Testis (tissue), 3 donors: ENCODE results near the gene LIMK2. TPM values are rescaled to one million over a fixed set of nuclear protein-coding genes. Genes with fewer than 3 reads are reported as not detected.

Source experiments
- DNase-seq: peaks from one replicate; pipeline ENCODE4 v3.0.0-alpha.2; 2019
- H3K27ac ChIP-seq, 2 donors: fragments of 200-600 bp; sonication (generic); one replicate each; pipeline ENCODE4 v1.5.1; 2019
- H3K27me3 ChIP-seq: fragments of 200-600 bp; sonication (generic); one replicate; pipeline ENCODE4 v1.5.1; 2019
- H3K36me3 ChIP-seq: fragments of 200-600 bp; sonication (generic); one replicate; pipeline ENCODE4 v1.5.1; 2017; ENCODE audit warnings: low read depth; ENCODE audit errors: missing control alignments
- H3K4me1 ChIP-seq: fragments of 200-600 bp; sonication (generic); one replicate; pipeline ENCODE4 v1.5.1; 2019
- H3K4me3 ChIP-seq, 2 donors: fragments of 200-600 bp; sonication (generic); one replicate each; pipeline ENCODE4 v1.5.1; 2017 to 2019
- H3K9me3 ChIP-seq: fragments of 200-600 bp; sonication (generic); one replicate; pipeline ENCODE4 v1.5.1; 2017
- POLR2A ChIP-seq: fragments of 450-650 bp; IDR thresholded peaks from one replicate; pipeline ENCODE4 v1.6.1; 2017; ENCODE audit warnings: antibody characterized with exemption, mild to moderate bottlenecking, moderate library complexity
- WGBS, 2 donors: methylation state at CpG; one replicate each; pipeline ENCODE4 v1.1.5; 2018; 5-methylcytosine and 5-hydroxymethylcytosine counted together
- intact Hi-C: fragments of 100-400 bp; cut with DNase I; formaldehyde crosslinking; loops from one replicate; pipeline ENCODE4 v1.15.1; 2023; ENCODE audit warnings: low total_unique reads
- polyA plus RNA-seq: library from polyadenylated mRNA; stranded (reverse); fragments of 350-450 nt; fragmentation: Illumina TruSeq; extraction: RNeasy Lipid Tissue Mini Kit (QIAGEN cat#74804); gene quantifications from one replicate; pipeline ENCODE4 v1.2.3, GENCODE V29; 2014; ENCODE audit warnings: low read depth, low replicate concordance; ENCODE audit not compliant: insufficient read depth
- total RNA-seq, 2 donors: library from RNA; depleted of rRNA; stranded (reverse); fragments of >200 nt; gene quantifications; one replicate each; pipeline ENCODE4 v1.2.3, GENCODE V29; 2016
- TF ChIP-seq, protein P1 (sequence below), 3 experiments: fragments of 450-650 bp in 2 of 3; fragments of 200-600 bp in 1 of 3; sonication (generic) in 1 of 3; IDR thresholded peaks; one replicate each; pipeline ENCODE4 v1.5.1; 2016 to 2019; ENCODE audit warnings: antibody characterized with exemption in 3 of 3, mild to moderate bottlenecking in 2 of 3, moderate library complexity in 1 of 3

LIMK2 gene
- total and polyA plus RNA-seq, 3 donors from 2014 or later = 51.7 to 101 (median 94.0) TPM

DNA sequence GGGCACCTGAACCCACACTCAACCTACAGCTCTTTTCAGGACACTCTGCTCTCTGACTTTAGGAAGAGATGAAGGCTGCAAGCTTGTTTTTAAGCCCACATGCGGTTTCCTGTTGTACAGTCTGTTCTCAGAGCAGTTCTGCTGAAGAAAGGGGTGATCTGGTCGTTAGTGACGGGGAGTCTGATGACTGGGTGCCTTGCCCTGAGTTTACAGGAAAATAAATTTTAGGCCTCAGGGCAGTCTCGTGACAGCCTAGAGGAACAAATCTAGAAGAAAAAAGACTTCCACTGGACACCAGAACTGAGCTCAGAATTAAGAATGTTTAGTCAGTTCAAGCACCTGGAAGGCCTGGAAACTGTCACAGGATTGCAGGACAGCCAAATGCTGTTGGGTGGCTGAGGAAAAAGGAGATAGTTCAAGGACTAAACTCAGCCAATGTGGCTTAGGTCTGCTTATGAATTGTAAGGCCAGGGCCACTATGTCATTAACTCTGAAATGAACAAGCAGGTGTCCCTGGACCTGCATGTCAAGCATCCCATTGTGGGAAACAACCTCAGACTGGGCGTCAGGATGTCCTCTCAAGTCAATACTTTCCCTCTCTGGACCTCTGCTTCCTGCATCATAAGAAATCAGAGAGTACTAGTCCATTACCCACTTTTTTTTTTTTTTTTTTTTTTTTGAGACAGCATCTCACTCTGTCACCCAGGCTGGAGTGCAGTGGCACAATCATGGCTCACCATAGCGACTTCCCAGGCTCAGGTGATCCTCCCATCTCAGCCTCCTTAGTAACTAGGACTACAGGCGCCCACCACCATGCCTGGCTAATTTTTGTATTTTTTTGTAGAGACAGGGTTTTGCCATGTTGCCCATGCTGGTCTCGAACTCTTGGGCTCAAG, 74.5 kb downstream of the LIMK2 start:
- no peaks in the 10 kb centered on the region for H3K9me3 ChIP-seq
- no peaks in the 10 kb centered on the region for H3K36me3 ChIP-seq
- TF ChIP-seq POLR2A = no peak
- TF ChIP-seq, protein P1, sequence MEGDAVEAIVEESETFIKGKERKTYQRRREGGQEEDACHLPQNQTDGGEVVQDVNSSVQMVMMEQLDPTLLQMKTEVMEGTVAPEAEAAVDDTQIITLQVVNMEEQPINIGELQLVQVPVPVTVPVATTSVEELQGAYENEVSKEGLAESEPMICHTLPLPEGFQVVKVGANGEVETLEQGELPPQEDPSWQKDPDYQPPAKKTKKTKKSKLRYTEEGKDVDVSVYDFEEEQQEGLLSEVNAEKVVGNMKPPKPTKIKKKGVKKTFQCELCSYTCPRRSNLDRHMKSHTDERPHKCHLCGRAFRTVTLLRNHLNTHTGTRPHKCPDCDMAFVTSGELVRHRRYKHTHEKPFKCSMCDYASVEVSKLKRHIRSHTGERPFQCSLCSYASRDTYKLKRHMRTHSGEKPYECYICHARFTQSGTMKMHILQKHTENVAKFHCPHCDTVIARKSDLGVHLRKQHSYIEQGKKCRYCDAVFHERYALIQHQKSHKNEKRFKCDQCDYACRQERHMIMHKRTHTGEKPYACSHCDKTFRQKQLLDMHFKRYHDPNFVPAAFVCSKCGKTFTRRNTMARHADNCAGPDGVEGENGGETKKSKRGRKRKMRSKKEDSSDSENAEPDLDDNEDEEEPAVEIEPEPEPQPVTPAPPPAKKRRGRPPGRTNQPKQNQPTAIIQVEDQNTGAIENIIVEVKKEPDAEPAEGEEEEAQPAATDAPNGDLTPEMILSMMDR (IDR thresholded peaks at IDR 0.05) = no peak
- H3K27me3 ChIP-seq = no peaks in the 10 kb centered on the region
- no peak overlapping the region for H3K4me3 ChIP-seq
- peak; percentile 54 for DNase-seq
- H3K4me1 ChIP-seq = peaks cover 30% of the 10 kb centered on the region
- intact Hi-C loops = no loop called here
- peak overlapping the region; percentile 60 to 99 for H3K27ac ChIP-seq
- WGBS, 2 donors = 76 to 80% methylated on average over 8 of the region's 8 CpGs

DNA sequence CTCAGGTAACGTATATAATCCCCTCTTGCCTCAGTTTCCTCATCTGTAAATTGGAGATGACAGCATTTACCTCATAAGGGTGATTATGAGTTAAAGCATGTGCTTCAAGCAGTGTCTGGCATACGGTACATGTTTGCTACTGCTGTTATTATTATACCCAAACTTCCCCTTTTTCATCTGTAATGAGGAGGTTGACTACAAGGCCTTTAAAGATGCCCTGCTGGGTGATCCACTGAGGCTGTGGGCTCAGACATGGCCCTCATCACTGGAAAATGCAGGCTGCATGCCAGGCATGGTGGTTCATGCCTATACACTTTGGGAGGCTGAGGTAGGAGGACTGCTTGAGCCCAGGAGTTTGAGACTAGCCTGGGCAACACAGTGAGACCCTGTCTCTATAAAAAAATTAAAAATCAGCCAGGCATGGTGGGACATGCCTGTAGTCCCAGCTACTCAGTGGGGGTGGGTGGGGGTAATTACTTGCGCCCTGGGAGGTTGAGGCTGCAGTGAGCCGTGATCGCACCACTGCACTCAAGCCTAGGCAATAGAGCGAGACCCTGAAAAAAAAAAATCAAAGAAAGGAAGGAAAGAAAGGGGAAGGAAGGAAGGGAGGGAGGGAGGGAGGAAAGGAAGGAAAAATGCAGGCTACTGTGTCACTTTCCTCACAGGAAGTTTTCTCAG, 75.9 kb downstream of the LIMK2 start:
- TF ChIP-seq POLR2A = no peak
- TF ChIP-seq, protein P1 (IDR thresholded peaks at IDR 0.05) = no peak
- DNase-seq = no peak
- WGBS, 2 donors = 90 to 94% methylated on average over 6 of the region's 6 CpGs
- H3K4me1 ChIP-seq = peaks cover 36% of the 10 kb centered on the region
- H3K36me3 ChIP-seq = no peaks in the 10 kb centered on the region
- no peak overlapping the region for H3K4me3 ChIP-seq
- no peaks in the 10 kb centered on the region for H3K9me3 ChIP-seq
- intact Hi-C loops = no loop called here
- H3K27me3 ChIP-seq = no peaks in the 10 kb centered on the region
- peak overlapping the region; percentile 98 to 99 for H3K27ac ChIP-seq

DNA sequence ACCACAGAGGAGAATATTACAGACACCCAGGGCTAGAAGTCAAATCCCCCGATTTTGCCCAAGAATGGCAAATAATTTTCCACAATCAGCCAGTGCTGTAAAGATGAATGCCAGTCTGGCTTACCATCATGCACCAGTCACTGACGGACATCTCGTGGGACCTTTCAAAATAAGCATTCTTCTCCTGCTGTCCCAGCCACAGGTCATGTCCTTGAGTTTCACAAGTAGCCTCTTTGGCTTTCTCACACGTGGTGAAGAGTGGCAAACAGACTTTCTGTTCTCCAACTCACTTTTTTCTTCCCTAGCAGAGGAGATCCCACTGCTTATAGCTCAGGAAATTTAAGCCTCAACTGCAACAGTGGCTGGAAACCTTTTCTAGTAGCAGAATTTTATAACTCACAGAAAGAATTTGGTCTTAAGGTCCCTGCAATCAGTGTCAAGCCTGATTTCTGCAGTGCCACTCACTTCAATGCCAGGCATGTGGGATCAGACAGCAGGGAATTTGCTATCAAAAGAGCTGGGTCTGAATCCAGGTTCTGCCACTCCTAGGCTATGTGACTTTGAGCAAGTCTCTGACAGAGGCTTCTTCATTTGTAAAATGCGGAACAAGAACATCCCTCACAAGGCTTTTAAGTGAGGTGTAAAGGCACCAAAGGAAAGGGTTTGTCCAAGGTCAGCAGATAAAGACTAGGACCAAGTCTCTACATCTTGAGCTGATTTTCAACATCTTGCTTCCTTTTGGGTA, 76.6 kb downstream of the LIMK2 start:
- TF ChIP-seq, protein P1 (IDR thresholded peaks at IDR 0.05) = no peak
- no peak for TF ChIP-seq POLR2A
- intact Hi-C loops = no loop called here
- no peaks in the 10 kb centered on the region for H3K36me3 ChIP-seq
- H3K27ac ChIP-seq = peak overlapping the region; percentile 98 to 99
- H3K4me1 ChIP-seq = peaks cover 37% of the 10 kb centered on the region
- no peaks in the 10 kb centered on the region for H3K27me3 ChIP-seq
- WGBS, 2 donors = 41 to 50% methylated on average over 5 of the region's 5 CpGs
- peak overlapping the region in 1 of 2 donors; percentile 94 for H3K4me3 ChIP-seq
- no peaks in the 10 kb centered on the region for H3K9me3 ChIP-seq
- DNase-seq = no peak

DNA sequence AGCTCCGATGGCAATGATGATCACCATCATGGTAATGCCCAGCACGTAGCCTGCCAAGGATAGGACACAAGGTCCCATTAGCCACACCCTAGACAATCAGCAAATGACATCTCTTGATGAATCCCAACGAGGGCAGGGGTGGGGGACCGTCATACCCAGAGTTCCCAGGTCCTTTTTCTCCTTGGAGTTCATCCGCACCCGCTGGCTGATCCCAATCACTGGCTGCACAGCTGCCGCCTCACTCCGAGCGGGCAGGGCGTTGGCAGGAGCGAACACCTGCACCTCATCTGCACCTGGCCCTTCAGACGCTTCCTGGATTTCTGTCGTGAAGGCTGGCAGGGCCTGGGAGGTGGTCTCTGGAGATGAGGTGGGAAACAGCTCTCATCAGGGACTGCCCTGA, 77.2 kb downstream of the LIMK2 start:
- no peaks in the 10 kb centered on the region for H3K9me3 ChIP-seq
- 46 to 66% methylated on average over 6 to 13 of the region's 13 CpGs for WGBS, 2 donors
- peak overlapping the region in 1 of 2 donors; percentile 94 for H3K4me3 ChIP-seq
- H3K27ac ChIP-seq = peak overlapping the region; percentile 98 to 99
- TF ChIP-seq, protein P1 (IDR thresholded peaks at IDR 0.05) = no peak
- TF ChIP-seq POLR2A = no peak
- H3K4me1 ChIP-seq = peaks cover 37% of the 10 kb centered on the region
- intact Hi-C loops = no loop called here
- H3K27me3 ChIP-seq = no peaks in the 10 kb centered on the region
- no peaks in the 10 kb centered on the region for H3K36me3 ChIP-seq
- no peak for DNase-seq
